Neural progenitor cell (in vitro differentiated cells): Measurements from ENCODE around the gene KCTD13. TPM values are rescaled to one million over a fixed set of nuclear protein-coding genes. Genes with fewer than 3 reads are reported as not detected.
A peak's percentile ranks its signal among the peaks of the same experiment; 100 is the strongest.

Experiments used
- DNase-seq: peaks from one replicate; pipeline ENCODE4 v3.0.0-alpha.2; 2016; ENCODE audit warnings: low spot score
- H2AFZ ChIP-seq: fragments of 200-600 bp; sonication (generic); replicated peaks from 2 replicates; pipeline ENCODE4 v1.6.1; 2016; ENCODE audit warnings: antibody characterized with exemption
- H3F3A ChIP-seq: fragments of 200-600 bp; sonication (generic); 2 replicates; pipeline ENCODE4 v1.6.1; 2016; ENCODE audit warnings: antibody characterized with exemption, low read depth
- H3K27ac ChIP-seq: fragments of 200-600 bp; sonication (generic); 2 replicates; pipeline ENCODE4 v1.5.1; 2016; ENCODE audit warnings: mild to moderate bottlenecking
- H3K27me3 ChIP-seq: fragments of 200-600 bp; sonication (generic); 2 replicates; pipeline ENCODE4 v1.6.1; 2016; ENCODE audit warnings: mild to moderate bottlenecking, moderate library complexity
- H3K36me3 ChIP-seq: fragments of 200-600 bp; sonication (generic); 2 replicates; pipeline ENCODE4 v1.5.1; 2016
- H3K4me1 ChIP-seq: fragments of 200-600 bp; sonication (generic); 2 replicates; pipeline ENCODE4 v1.6.1; 2016; ENCODE audit warnings: mixed run types
- H3K4me2 ChIP-seq: fragments of 200-600 bp; sonication (generic); 2 replicates; pipeline ENCODE4 v1.6.1; 2016
- H3K4me3 ChIP-seq: fragments of 200-600 bp; sonication (generic); 2 replicates; pipeline ENCODE4 v1.5.1; 2016
- H3K79me2 ChIP-seq: fragments of 200-600 bp; sonication (generic); 2 replicates; pipeline ENCODE4 v1.6.1; 2016; ENCODE audit warnings: low read depth
- H3K9ac ChIP-seq: fragments of 200-600 bp; sonication (generic); 2 replicates; pipeline ENCODE4 v1.6.1; 2016
- H3K9me3 ChIP-seq: fragments of 200-600 bp; sonication (generic); 2 replicates; pipeline ENCODE4 v1.5.1; 2016; ENCODE audit warnings: low read depth
- H4K20me1 ChIP-seq: fragments of 200-600 bp; sonication (generic); 2 replicates; pipeline ENCODE4 v1.6.1; 2016; ENCODE audit warnings: low read depth
- H3K27ac Mint-ChIP-seq: 3 replicates; pipeline ENCODE4 v1.8.0; 2021; ENCODE audit warnings: mixed read lengths
- H3K27me3 Mint-ChIP-seq: 2 replicates; pipeline ENCODE4 v1.8.0; 2022; ENCODE audit warnings: low read depth, mild to moderate bottlenecking, inconsistent platforms, moderate library complexity, mixed read lengths; ENCODE audit not compliant: insufficient read depth
- H3K36me3 Mint-ChIP-seq: 3 replicates; pipeline ENCODE4 v1.8.0; 2021; ENCODE audit warnings: mixed read lengths
- H3K4me1 Mint-ChIP-seq: 3 replicates; pipeline ENCODE4 v1.8.0; 2021; ENCODE audit warnings: mixed read lengths
- H3K4me3 Mint-ChIP-seq: 3 replicates; pipeline ENCODE4 v1.8.0; 2021; ENCODE audit warnings: mild to moderate bottlenecking, moderate library complexity, mixed read lengths
- H3K9me3 Mint-ChIP-seq: 3 replicates; pipeline ENCODE4 v1.8.0; 2020; ENCODE audit warnings: mixed read lengths
- CTCF ChIP-seq: fragments of 200-600 bp; sonication (generic); IDR thresholded peaks from 2 replicates; pipeline ENCODE4 v1.5.1; 2017; ENCODE audit warnings: antibody characterized with exemption, mild to moderate bottlenecking
- EZH2 ChIP-seq: fragments of 200-600 bp; sonication (generic); IDR thresholded peaks from 2 replicates; pipeline ENCODE4 v1.6.1; 2017; ENCODE audit warnings: antibody characterized with exemption, mild to moderate bottlenecking, moderate library complexity
- EZH2phosphoT487 ChIP-seq: fragments of 200-600 bp; sonication (generic); IDR thresholded peaks from 2 replicates; pipeline ENCODE4 v1.6.1; 2017; ENCODE audit warnings: antibody characterized with exemption
- total RNA-seq: library from RNA; depleted of rRNA; stranded (reverse); fragments of >200 nt; gene quantifications from 2 replicates; pipeline ENCODE4 v1.2.3, GENCODE V29; 2015; ENCODE audit warnings: low replicate concordance

The KCTD13 gene
- total RNA-seq, 1 donor from 2014 or later: 3.9 TPM

- Histone ChIP-seq H3K4me3 (peak overlapping the region; percentile 91), H3K79me2 (peaks cover 42% of the 10 kb centered on the region), H3K4me1 (peaks cover 23% of the 10 kb centered on the region), H3K9me3 (peaks cover 6% of the 10 kb centered on the region), H3F3A (peaks cover 24% of the 10 kb centered on the region), H4K20me1 (peaks cover 43% of the 10 kb centered on the region), H3K36me3 (peaks cover 4% of the 10 kb centered on the region), H3K9ac (peak overlapping the region; percentile 75), H2AFZ (peak overlapping the region; percentile 82), H3K27me3 (peaks cover 9% of the 10 kb centered on the region), H3K27ac (no peak overlapping the region), H3K4me2 (peak overlapping the region; percentile 92)
- Mint-ChIP-seq H3K27ac (peak overlapping the region; percentile 8), H3K9me3 (peaks cover 5% of the 10 kb centered on the region), H3K4me1 (peaks cover 35% of the 10 kb centered on the region), H3K4me3 (peak overlapping the region; percentile 86), H3K36me3 (peaks cover 30% of the 10 kb centered on the region), H3K27me3 (peaks cover 12% of the 10 kb centered on the region)
- TF ChIP-seq EZH2phosphoT487 (no peak), CTCF (no peak), EZH2 (no peak)
- DNase-seq: peak; percentile 36
These were observed 48.5 kb upstream of the KCTD13 start for GRCh38 chr16:29974291-29975133.

- H3K9me3 ChIP-seq: peaks cover 6% of the 10 kb centered on the region
- peak within 1 kb of the TSS; percentile 8 for H3K27ac Mint-ChIP-seq
- H3K27ac ChIP-seq: peak within 1 kb of the TSS; percentile 67
- DNase-seq: peak; percentile 100
- H3K9me3 Mint-ChIP-seq: peaks cover 5% of the 10 kb centered on the region
- peaks cover 31% of the 10 kb centered on the region for H3K36me3 Mint-ChIP-seq
- H3K36me3 ChIP-seq: peaks cover 4% of the 10 kb centered on the region
- H3K4me3 ChIP-seq: peak within 1 kb of the TSS; percentile 91
- peak within 1 kb of the TSS; percentile 86 for H3K4me3 Mint-ChIP-seq
- peaks cover 23% of the 10 kb centered on the region for H3K4me1 ChIP-seq
- H3K4me2 ChIP-seq: peak within 1 kb of the TSS; percentile 92
- peak within 1 kb of the TSS; percentile 82 for H2AFZ ChIP-seq
- H3K9ac ChIP-seq: peak within 1 kb of the TSS; percentile 75
- peaks cover 42% of the 10 kb centered on the region for H3K79me2 ChIP-seq
- H4K20me1 ChIP-seq: peaks cover 43% of the 10 kb centered on the region
- H3K27me3 ChIP-seq: peaks cover 9% of the 10 kb centered on the region
- TF ChIP-seq EZH2phosphoT487: no peak
- no peak for TF ChIP-seq EZH2
- no peak for TF ChIP-seq CTCF
- peaks cover 12% of the 10 kb centered on the region for H3K27me3 Mint-ChIP-seq
- H3F3A ChIP-seq: peaks cover 24% of the 10 kb centered on the region
- H3K4me1 Mint-ChIP-seq: peaks cover 35% of the 10 kb centered on the region
These were observed 47.6 kb upstream of the KCTD13 start, which contains the start of gene TAOK2 for GRCh38 chr16:29973384-29974246. TAOK2 (plus strand) TSS chr16:29973868; CDS start chr16:29977773, 3,905 bp downstream.

GRCh38 chr16:29972992-29973383 lies 47.0 kb upstream of the KCTD13 start:
- no peak overlapping the region for H2AFZ ChIP-seq
- Mint-ChIP-seq H3K27ac (no peak overlapping the region), H3K9me3 (peaks cover 5% of the 10 kb centered on the region), H3K36me3 (peaks cover 32% of the 10 kb centered on the region), H3K4me3 (peak overlapping the region; percentile 86), H3K4me1 (peaks cover 35% of the 10 kb centered on the region), H3K27me3 (peaks cover 12% of the 10 kb centered on the region)
- no peak overlapping the region for H3K9ac ChIP-seq
- H3K27ac ChIP-seq: no peak overlapping the region
- peaks cover 23% of the 10 kb centered on the region for H3K4me1 ChIP-seq
- H3F3A ChIP-seq: peaks cover 24% of the 10 kb centered on the region
- no peak for TF ChIP-seq EZH2phosphoT487
- no peak for TF ChIP-seq EZH2
- TF ChIP-seq CTCF: no peak
- DNase-seq: no peak
- H3K9me3 ChIP-seq: peaks cover 6% of the 10 kb centered on the region
- peaks cover 37% of the 10 kb centered on the region for H4K20me1 ChIP-seq
- H3K27me3 ChIP-seq: peaks cover 9% of the 10 kb centered on the region
- no peak overlapping the region for H3K4me3 ChIP-seq
- H3K4me2 ChIP-seq: no peak overlapping the region
- peaks cover 4% of the 10 kb centered on the region for H3K36me3 ChIP-seq
- peaks cover 41% of the 10 kb centered on the region for H3K79me2 ChIP-seq
